Left renal pelvis (tissue), 4 donors: ENCODE results near the gene C17orf75. TPM values are rescaled to one million over a fixed set of nuclear protein-coding genes. Genes with fewer than 3 reads are reported as not detected.
"Not testable (repeated sequence)": the region's sequence is repeated elsewhere in the genome, so short reads cannot be mapped to it uniquely, and the experiment has no call there.

Source experiments
- DNase-seq, 4 donors: peaks; one replicate each; pipeline ENCODE4 v3.0.0-alpha.2; 2013; ENCODE audit warnings: low read depth in 4 of 4, low spot score in 3 of 4
- polyA plus RNA-seq, 4 donors: library from polyadenylated mRNA; unstranded; fragments of 120-200 nt; gene quantifications; one replicate each; pipeline ENCODE4 v1.2.1, GENCODE V29; 2013; ENCODE audit not compliant: insufficient read length in 4 of 4

The C17orf75 gene, protein sequence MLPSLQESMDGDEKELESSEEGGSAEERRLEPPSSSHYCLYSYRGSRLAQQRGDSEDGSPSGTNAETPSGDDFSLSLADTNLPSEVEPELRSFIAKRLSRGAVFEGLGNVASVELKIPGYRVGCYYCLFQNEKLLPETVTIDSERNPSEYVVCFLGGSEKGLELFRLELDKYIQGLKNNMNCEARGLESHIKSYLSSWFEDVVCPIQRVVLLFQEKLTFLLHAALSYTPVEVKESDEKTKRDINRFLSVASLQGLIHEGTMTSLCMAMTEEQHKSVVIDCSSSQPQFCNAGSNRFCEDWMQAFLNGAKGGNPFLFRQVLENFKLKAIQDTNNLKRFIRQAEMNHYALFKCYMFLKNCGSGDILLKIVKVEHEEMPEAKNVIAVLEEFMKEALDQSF
- 10 to 100 TPM; 32.3 to 46.0 (median 43.2) TPM for polyA plus RNA-seq

DNA sequence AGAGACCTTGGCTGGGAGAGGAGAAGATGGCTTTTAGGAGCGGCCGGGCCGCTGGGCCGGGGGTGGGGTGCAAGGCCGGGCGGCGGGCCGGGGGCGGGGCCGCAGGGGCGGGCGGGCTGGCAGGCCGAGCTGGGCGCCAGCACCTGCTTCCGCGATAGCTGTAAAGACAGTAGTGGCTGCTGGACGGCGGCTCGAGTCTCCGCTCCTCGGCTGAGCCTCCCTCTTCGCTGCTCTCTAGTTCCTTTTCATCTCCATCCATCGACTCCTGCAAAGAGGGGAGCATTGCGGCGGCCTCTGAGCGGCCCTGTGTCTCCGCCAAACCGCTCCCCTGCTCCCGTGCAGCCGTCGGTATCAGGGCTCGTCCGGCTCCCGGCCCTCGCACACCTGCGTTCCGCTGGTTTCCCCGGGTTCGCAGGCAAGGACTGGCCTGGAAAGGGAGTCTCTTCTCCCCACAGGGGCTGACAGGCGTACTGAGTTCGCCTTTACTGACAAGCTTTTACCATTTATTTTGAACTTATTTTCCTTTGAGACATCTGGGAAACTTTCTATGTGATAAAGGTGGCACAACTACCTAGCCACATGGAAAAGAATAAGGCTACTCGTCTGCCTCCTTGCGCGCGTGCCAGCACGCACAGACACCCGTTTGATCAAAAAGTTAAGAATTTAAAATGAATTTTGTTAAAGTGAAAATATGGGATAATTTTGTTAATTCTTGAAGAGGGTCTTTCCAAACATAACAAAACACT lies at the start of gene C17orf75:
C17orf75 (minus strand) TSS at position 317 of the 746 bp plus-strand sequence; CDS start at position 283, 34 bp downstream.
- DNase-seq, result no peak

GRCh38 chr17:32388613-32389459 lies 46.9 kb upstream of the C17orf75 start:
- no peak for DNase-seq

DNA sequence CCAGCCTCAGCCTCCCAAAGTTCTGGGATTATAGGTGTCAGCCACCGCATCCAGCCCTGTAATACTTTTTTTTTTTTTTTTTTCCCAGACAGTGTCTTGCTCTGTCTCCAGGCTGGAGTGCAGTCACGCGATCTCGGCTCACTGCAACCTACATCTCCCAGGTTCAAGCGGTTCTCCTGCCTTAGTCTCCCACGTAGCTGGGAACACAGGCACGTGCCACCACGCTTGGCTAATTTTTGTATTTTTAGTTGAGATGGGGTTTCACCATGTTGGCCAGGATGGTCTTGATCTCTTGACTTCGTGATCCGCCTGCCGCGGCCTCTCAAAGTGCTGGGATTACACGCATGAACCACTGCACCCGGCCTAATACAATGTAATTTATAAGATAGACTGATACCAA lies 46.2 kb upstream of the C17orf75 start:
- DNase-seq, result not testable (repeated sequence)

DNA sequence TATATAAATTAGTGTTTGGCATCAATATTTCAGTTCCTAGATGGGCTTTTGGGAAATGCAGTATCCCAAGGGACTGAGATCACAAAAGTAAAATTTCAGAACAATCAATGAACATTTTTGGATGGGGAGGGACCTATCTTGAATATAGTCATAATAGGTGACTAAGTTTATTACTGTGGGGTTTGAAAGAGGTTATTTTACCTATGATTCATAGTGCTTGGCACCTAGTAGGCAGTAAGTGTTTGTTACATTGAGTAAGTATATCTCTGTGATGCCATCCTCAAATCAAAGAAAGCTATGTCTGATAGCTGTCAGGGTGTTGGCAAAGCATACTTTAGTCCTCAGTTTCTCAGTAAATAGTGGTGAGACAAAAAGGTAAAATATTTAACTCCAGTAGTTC lies 44.9 kb upstream of the C17orf75 start:
- DNase-seq, result no peak

DNA sequence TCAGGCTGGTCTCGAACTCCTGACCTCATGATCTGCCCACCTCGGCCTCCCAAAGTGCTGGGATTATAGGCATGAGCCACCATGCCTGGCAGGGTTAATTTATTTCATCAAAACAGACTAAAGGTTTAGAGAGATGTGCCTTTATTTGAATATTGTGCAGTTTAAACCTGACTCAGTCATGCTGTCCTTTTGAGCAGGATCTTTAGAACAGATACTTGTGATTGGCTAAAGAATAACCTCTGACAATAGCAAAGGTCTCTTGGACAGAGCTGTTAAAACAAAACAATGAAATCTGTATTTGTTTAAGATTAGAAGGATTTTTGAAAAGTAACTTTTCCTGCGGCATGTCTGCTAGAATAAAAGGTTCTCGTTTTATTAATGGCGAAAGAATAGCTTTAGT lies 44.0 kb upstream of the C17orf75 start:
- no peak for DNase-seq

DNA sequence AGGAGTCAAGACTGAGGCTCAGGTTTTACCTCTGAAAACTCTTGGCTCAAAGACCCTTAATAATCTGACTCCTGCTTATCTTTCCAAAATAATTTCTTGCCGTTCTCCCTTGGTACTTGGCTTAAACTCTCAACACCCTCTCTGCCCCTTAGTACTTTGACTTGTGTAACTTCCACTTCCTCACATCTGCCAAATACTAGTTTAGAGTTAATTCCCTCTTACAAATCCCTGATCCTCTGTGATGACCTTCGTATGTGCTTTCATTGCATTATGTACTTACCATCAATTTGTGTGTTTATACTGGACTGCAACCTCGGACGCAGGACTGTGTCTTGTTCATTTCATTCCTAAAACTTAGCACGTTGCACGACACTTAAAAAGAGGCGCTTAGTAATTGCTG lies 43.1 kb upstream of the C17orf75 start:
- DNase-seq, result no peak

DNA sequence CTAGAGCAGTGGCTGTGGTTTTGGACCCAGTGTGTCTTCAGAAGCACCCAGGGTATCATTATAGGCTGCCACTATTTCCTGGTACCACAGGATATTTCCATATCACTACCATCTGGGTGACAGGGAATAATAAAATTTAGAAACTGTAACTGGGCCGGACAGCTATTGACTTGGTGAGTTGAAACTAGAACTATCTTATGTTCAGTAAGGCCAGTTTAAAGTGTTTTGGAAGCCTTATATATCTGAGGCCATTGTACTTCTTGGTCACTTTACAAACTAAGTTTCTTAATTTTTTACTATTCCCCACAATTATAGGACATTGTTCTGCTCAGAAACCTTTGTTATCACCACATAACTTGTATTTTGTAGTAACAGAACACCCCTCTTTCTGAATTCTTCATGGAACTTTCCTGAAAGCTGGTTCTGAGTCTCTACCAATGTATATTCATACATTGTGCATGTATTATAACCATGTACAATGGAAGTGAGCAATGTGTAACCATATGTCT lies 42.0 kb upstream of the C17orf75 start:
- DNase-seq, result no peak

GRCh38 chr17:32382526-32383223 lies 40.7 kb upstream of the C17orf75 start:
- no peak for DNase-seq

DNA sequence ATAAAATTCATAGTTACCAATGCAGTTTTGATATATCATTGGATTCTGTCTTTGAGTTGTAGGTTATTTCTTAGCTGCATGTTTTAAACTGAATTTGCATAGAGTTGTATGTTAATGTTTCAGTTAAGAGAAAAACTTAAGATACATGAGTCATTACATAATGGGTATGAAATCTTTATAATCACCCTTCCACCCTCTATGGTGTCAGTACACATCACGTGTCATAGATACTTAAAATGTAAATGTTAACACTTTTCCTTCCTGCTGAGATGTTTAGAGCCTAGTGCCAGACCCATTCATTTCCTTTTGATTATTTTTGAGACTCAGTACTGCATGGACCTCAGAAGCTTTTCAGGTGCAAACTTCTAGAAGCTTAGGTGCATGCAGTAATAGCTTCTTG lies 28.5 kb upstream of the C17orf75 start:
- no peak for DNase-seq

DNA sequence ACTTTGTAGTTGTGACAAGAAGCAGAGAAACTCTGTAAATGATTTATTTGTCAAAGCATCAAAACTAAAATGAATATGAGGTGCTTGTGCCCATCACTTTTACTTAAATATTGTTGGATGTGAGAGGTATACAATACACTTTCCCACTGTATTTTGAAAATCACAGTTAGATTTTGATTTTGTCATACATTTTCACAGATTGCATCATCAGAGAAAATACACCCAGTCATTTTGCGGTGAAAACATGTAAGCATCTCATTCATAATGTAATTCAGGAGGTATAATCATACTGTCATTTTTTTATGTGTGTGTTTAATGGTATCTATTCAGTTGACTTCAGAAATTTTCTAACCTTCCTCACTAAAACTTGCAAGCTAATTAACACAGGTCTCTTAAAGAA lies 19.3 kb upstream of the C17orf75 start:
- DNase-seq, result no peak

DNA sequence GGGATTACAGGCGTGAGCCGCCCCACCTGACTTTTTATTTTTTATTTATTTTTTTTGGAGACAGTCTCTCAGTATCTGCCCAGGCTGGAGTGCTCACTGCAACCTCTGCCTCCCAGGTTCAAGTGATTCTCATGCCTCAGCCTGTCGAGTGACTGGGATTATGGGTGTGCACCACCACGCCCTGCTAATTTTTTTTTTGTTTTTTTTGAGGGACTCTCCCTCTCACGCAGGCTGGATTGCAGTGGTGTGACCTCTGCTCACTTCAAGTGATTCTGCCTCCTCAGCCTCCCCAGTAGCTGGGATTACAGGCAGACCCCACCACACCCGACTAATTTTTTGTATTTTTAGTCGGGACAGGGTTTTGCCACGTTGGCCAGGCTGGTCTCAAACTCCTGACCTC lies 15.6 kb upstream of the C17orf75 start:
- no peak for DNase-seq

GRCh38 chr17:32356750-32357149 lies 14.8 kb upstream of the C17orf75 start:
- DNase-seq, result no peak

DNA sequence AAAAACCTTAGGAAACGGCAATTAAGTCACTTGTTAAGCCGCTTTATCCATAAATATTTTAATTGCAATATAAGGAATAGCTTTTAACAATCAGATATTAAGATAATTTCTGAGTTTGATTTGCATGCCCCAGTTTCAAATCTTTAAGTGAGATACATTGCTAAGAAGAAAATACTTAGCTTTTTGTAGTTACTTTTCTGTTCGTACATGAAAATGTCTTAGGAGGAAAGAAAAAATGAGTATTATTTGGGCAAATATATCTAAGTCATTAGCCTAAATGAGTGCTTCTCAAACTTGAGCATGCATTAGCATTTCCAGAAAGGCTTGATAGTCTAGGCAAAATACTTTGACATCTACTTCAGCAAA lies 14.4 kb upstream of the C17orf75 start:
- no peak for DNase-seq

GRCh38 chr17:32355649-32356377 lies 13.8 kb upstream of the C17orf75 start:
- DNase-seq, result no peak

GRCh38 chr17:32352734-32353133 lies 10.8 kb upstream of the C17orf75 start:
- DNase-seq, result not testable (repeated sequence)

- peak in 1 of 4 donors; percentile 47 for DNase-seq
These were observed 8.9 kb upstream of the C17orf75 start for GRCh38 chr17:32350666-32351418.

- DNase-seq, result peak; percentile 93 to 96 (median 94)
These were observed 8.1 kb upstream of the C17orf75 start, which contains the start of gene ZNF207 for GRCh38 chr17:32349854-32350665. Gene ZNF207 (plus strand): TSS chr17:32350157. CDS start chr17:32350286, 129 bp downstream.

GRCh38 chr17:32349503-32349853 lies 7.5 kb upstream of the C17orf75 start:
- DNase-seq, result no peak
